HFF-Myc (cell line): ENCODE results near the gene NHLRC1.

ENCODE experiments used
- DNase-seq: peaks from one replicate; pipeline ENCODE4 v3.0.0-alpha.2; 2011; ENCODE audit warnings: low read depth; ENCODE audit errors: extremely low read depth
- H3K4me3 ChIP-seq: replicated peaks from 2 replicates; pipeline ENCODE4 v1.5.1; 2011; ENCODE audit warnings: low read depth, mild to moderate bottlenecking, control low read depth, low read length
- TF ChIP-seq, protein P1 (sequence below): IDR thresholded peaks from 2 replicates; pipeline ENCODE4 v1.5.1; 2012; ENCODE audit warnings: mild to moderate bottlenecking, low read depth, low read length, control low read depth; ENCODE audit errors: missing control alignments

NHLRC1 gene

DNA sequence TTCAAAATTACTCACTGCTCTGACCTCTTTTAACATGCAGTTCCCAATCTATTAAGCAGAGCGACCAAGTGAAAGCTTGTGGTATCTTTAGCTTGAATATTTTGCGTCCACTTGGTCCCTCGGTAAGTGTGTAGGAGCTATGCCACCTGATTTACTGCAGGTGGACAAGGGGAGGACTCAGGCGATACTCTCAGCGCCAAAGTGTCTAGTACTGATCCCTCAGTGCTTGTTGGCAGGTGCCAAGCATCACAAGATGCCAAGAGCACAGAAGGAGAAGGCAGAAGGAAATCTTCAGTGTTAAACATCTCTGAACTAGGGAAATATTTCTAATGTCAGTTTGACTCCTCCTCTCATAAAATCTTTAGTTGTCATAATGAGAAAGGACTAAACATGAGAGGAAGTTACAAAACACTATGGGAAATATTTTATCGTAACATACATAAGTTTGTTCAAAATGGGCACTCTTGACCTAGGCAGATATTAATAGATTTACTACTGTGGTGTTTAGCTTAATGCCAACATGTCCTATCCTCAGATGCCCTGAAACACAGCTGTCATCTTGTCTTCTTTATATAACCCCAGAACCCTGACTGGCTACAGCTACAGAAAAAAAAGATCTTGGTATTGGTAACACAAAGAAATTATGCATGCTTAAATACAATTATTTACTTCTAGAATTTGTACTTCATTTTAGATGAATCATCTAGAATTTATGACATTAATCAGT is 19.5 kb downstream of the NHLRC1 start:
- TF ChIP-seq, protein P1, sequence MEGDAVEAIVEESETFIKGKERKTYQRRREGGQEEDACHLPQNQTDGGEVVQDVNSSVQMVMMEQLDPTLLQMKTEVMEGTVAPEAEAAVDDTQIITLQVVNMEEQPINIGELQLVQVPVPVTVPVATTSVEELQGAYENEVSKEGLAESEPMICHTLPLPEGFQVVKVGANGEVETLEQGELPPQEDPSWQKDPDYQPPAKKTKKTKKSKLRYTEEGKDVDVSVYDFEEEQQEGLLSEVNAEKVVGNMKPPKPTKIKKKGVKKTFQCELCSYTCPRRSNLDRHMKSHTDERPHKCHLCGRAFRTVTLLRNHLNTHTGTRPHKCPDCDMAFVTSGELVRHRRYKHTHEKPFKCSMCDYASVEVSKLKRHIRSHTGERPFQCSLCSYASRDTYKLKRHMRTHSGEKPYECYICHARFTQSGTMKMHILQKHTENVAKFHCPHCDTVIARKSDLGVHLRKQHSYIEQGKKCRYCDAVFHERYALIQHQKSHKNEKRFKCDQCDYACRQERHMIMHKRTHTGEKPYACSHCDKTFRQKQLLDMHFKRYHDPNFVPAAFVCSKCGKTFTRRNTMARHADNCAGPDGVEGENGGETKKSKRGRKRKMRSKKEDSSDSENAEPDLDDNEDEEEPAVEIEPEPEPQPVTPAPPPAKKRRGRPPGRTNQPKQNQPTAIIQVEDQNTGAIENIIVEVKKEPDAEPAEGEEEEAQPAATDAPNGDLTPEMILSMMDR: no peak
- DNase-seq: no peak
- no peak overlapping the region for H3K4me3 ChIP-seq

GRCh38 chr6:18101873-18102272 is 20.6 kb downstream of the NHLRC1 start:
- H3K4me3 ChIP-seq: no peak overlapping the region
- DNase-seq: no peak
- TF ChIP-seq, protein P1: no peak

DNA sequence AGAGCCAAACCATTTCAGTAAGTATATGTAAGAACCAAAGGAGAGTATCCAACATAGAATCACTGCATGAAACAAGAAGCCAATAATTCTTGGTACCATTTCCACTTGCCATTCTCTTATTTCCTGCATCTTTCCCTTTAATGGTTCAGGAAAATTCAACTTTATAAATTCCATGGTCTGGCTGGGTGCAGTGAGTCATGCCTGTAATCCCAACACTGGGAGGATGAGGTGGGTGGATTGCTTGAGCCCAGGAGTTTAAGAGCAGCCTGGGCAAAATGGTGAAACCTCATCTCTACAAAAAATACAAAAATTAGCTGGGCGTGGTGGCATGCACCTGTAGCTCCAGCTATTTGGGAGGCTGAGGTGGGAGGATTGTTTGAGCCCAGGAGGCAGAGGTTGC is 21.2 kb downstream of the NHLRC1 start:
- H3K4me3 ChIP-seq: no peak overlapping the region
- DNase-seq: no peak
- TF ChIP-seq, protein P1: no peak

DNA sequence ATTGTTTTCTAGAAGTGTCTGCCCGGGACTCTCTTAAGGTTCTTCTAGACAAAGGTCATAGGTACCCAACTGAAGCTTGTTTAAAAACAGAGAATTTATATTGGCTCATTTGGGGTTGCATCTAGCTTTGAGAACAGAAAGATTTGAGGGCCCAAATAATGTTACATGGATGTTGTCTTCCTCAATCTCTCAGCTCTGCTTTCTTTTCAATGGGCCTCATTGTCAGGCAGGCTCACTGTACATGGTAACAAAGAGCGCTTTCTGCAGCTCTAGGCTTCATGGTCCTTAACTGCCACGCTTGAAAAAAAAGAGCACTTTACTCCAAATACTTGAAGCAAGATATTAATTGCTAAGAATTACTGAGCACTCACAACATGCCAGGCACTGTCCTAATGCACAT is 22.2 kb downstream of the NHLRC1 start:
- no peak for DNase-seq
- TF ChIP-seq, protein P1: no peak

GRCh38 chr6:18099511-18099910 is 23.0 kb downstream of the NHLRC1 start:
- no peak overlapping the region for H3K4me3 ChIP-seq
- TF ChIP-seq, protein P1: no peak
- no peak for DNase-seq

More for the DNA sequence above, 22.2 kb downstream of the NHLRC1 start:
- H3K4me3 ChIP-seq: no peak overlapping the region

GRCh38 chr6:18096423-18096822 is 26.1 kb downstream of the NHLRC1 start:
- TF ChIP-seq, protein P1: no peak
- H3K4me3 ChIP-seq: no peak overlapping the region
- DNase-seq: no peak

DNA sequence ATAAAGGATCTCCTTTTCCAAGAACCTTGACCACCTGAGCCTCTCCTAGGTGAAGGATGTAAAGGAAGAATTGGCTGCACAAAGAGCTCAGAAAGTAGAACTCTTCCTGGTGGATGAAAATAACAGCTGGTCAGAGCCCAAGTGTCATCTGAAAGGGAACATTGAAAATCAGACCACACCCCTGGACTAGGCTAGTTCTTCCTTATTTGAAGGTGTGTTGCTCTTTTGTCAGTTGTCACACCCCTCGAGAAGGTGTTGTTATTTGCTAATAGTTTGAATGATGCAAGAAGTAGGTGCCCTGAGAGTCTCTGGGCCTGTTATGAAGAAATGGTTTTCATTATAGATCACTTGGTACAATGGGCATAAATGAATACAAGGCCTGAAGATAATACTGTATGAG is 31.1 kb downstream of the NHLRC1 start:
- no peak for DNase-seq
- TF ChIP-seq, protein P1: no peak
- H3K4me3 ChIP-seq: no peak overlapping the region
